ENCODE measurements around the gene MXRA7. TPM values are rescaled to one million over a fixed set of nuclear protein-coding genes. Genes with fewer than 3 reads are reported as not detected.

MXRA7 gene
- total RNA-seq, 1 experiment from 2014 or later = 77.9 TPM

DNA sequence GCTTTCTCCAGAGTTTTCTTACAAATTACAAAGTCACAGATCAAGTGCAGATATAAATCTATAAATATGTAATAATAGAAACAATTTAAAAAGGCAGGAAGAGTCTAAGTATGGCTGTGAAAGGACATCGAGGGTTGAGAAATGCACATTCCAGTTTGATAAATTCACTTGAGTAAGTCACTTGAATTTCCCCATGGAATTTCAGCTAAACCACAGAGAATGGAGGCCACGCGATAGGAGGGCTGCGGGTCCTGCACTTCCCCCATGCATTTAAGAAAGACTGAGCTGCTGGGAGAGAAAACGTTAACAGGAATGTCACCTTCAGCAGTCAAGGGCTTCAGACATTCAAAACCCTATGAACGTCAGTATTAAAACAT, 6.1 kb upstream of the MXRA7 start:
- Histone ChIP-seq H3K27me3 (ENCODE audit: control insufficient read depth, insufficient read depth, low read length) (no peaks in the 10 kb centered on the region), H3K4me1 (ENCODE audit: control insufficient read depth, insufficient read depth, low read length) (peaks cover 3% of the 10 kb centered on the region; the same call in 1 of the 2 replicates), H3K4me3 (ENCODE audit: low read depth in 2 of 2, low read length in 2 of 2) (no peak overlapping the region), H3K36me3 (ENCODE audit: control insufficient read depth, insufficient read depth, low read length) (peaks cover 21% of the 10 kb centered on the region), H3K9me3 (ENCODE audit: control insufficient read depth, insufficient read depth, low read depth, low read length) (no peaks in the 10 kb centered on the region), H3K27ac (ENCODE audit: low read length) (no peak overlapping the region)
- ChIA-PET POLR2A (interaction anchor here (0.6 kb wide), 2 partner anchors 18 to 19 kb away, joined by 3 to 9 read pairs; no protein-coding TSS in a partner anchor), CTCF (no interaction called here)
- TF ChIP-seq, protein P1, sequence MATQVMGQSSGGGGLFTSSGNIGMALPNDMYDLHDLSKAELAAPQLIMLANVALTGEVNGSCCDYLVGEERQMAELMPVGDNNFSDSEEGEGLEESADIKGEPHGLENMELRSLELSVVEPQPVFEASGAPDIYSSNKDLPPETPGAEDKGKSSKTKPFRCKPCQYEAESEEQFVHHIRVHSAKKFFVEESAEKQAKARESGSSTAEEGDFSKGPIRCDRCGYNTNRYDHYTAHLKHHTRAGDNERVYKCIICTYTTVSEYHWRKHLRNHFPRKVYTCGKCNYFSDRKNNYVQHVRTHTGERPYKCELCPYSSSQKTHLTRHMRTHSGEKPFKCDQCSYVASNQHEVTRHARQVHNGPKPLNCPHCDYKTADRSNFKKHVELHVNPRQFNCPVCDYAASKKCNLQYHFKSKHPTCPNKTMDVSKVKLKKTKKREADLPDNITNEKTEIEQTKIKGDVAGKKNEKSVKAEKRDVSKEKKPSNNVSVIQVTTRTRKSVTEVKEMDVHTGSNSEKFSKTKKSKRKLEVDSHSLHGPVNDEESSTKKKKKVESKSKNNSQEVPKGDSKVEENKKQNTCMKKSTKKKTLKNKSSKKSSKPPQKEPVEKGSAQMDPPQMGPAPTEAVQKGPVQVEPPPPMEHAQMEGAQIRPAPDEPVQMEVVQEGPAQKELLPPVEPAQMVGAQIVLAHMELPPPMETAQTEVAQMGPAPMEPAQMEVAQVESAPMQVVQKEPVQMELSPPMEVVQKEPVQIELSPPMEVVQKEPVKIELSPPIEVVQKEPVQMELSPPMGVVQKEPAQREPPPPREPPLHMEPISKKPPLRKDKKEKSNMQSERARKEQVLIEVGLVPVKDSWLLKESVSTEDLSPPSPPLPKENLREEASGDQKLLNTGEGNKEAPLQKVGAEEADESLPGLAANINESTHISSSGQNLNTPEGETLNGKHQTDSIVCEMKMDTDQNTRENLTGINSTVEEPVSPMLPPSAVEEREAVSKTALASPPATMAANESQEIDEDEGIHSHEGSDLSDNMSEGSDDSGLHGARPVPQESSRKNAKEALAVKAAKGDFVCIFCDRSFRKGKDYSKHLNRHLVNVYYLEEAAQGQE (IDR thresholded peaks at IDR 0.05; ENCODE audit: insufficient read depth in 1 of 2, low read depth in 2 of 2, low read length in 1 of 2) = no peak
- TF ChIP-seq CTCF (IDR thresholded peaks at IDR 0.05) (no peak), POLR2AphosphoS5 (IDR thresholded peaks at IDR 0.05; ENCODE audit: low read depth, low read length) (no peak), SIN3A (IDR thresholded peaks at IDR 0.05; ENCODE audit: borderline replicate concordance, insufficient read depth, low read depth, low read length) (no peak), TCF7L2 (IDR thresholded peaks at IDR 0.05; ENCODE audit: low read depth, low read length) (no peak)
- ATAC-seq (no peak), DNase-seq (ENCODE audit: low read depth, low spot score) (no peak)
- in situ Hi-C loops (cut with HindIII; ENCODE audit: low pct_unique_long_range_greater_than_20kb, low sequenced_read_pairs) = no loop called here
- intact Hi-C loops (cut with micrococcal nuclease; ENCODE audit: unreplicated experiment) = no loop called here
- no TSS peak for BruUV-seq (replicated peaks)

DNA sequence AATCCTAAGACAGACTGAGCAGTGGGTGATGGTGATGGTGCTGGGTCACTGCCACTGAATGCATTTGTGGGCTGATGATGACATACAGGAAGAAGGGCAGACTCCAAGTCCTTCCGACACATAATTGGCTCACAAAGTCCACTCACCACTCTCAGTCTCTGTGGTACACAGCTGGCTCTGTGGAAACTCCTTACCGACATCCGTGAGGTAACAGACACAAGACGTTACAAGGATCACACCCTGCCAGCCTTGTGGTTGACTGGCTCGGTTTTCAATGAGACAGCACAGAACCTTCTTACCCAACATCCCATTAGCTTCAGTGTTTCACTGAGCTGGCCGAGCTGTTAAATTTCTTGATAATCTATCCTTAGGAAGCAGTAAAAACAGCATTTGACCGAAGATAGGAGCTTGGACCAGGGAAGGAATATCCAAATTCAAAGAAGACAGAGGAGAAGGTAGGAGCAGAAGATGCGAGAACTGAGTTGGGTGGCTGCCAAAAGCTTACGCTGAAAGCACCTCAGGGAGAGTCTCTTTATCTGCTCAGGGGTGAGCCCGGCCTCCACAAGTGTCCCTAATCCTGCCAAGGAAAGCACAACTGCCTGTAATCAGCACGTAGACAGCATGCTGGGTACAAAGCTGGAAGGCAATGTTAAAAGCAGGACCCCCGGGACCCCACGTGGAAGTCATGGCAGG, 5.5 kb upstream of the MXRA7 start:
- Histone ChIP-seq H3K4me1 (ENCODE audit: control insufficient read depth, insufficient read depth, low read length) (peaks cover 8% of the 10 kb centered on the region), H3K36me3 (ENCODE audit: control insufficient read depth, insufficient read depth, low read length) (peaks cover 17% of the 10 kb centered on the region), H3K9me3 (ENCODE audit: control insufficient read depth, insufficient read depth, low read depth, low read length) (no peaks in the 10 kb centered on the region), H3K4me3 (ENCODE audit: low read depth in 2 of 2, low read length in 2 of 2) (no peak overlapping the region), H3K27ac (ENCODE audit: low read length) (no peak overlapping the region), H3K27me3 (ENCODE audit: control insufficient read depth, insufficient read depth, low read length) (no peaks in the 10 kb centered on the region)
- intact Hi-C loops (cut with micrococcal nuclease; ENCODE audit: unreplicated experiment) (no loop called here), in situ Hi-C loops (cut with HindIII; ENCODE audit: low pct_unique_long_range_greater_than_20kb, low sequenced_read_pairs) (no loop called here)
- TF ChIP-seq, protein P1 (IDR thresholded peaks at IDR 0.05; ENCODE audit: insufficient read depth in 1 of 2, low read depth in 2 of 2, low read length in 1 of 2) = no peak
- no peak for TF ChIP-seq TCF7L2 (IDR thresholded peaks at IDR 0.05; ENCODE audit: low read depth, low read length)
- TF ChIP-seq CTCF (IDR thresholded peaks at IDR 0.05) = no peak
- TF ChIP-seq POLR2AphosphoS5 (IDR thresholded peaks at IDR 0.05; ENCODE audit: low read depth, low read length) = no peak; the same call in 1 of the 2 replicates
- TF ChIP-seq SIN3A (IDR thresholded peaks at IDR 0.05; ENCODE audit: borderline replicate concordance, insufficient read depth, low read depth, low read length) = no peak
- BruUV-seq (replicated peaks) = no TSS peak
- ChIA-PET CTCF (no interaction called here), POLR2A (interaction anchor here (0.6 kb wide), 2 partner anchors 19 kb away, joined by 3 to 9 read pairs; no protein-coding TSS in a partner anchor)
- DNase-seq (ENCODE audit: low read depth, low spot score) (no peak), ATAC-seq (no peak)

All from Panc1 (cell line).